Fibroblast of villous mesenchyme (primary cell): Measurements from ENCODE around the gene KCNG4. TPM values are rescaled to one million over a fixed set of nuclear protein-coding genes. Genes with fewer than 3 reads are reported as not detected.
"Not testable (repeated sequence)": the region's sequence is repeated elsewhere in the genome, so short reads cannot be mapped to it uniquely, and the experiment has no call there.

Experiments
- DNase-seq: peaks from one replicate; pipeline ENCODE4 v3.0.0-alpha.2; 2010; ENCODE audit warnings: low read depth
- H3K4me3 ChIP-seq: 2 replicates; pipeline ENCODE4 v1.5.1; 2011; ENCODE audit warnings: low read depth, mild to moderate bottlenecking, low read length
- CTCF ChIP-seq: IDR thresholded peaks from 2 replicates; pipeline ENCODE4 v1.5.1; 2012; ENCODE audit warnings: low read depth, mild to moderate bottlenecking, low read length; ENCODE audit not compliant: insufficient read depth
- total RNA-seq: library from RNA; depleted of rRNA; stranded (reverse); fragments of >200 nt; gene quantifications from 2 replicates; pipeline ENCODE4 v1.2.3, GENCODE V29; 2012

KCNG4 gene
- total RNA-seq, 1 donor, result not detected

- H3K4me3 ChIP-seq, result no peak overlapping the region
- TF ChIP-seq CTCF, result no peak
- no peak for DNase-seq
These were observed 15.3 kb downstream of the KCNG4 start for GRCh38 chr16:84224554-84224953.

GRCh38 chr16:84223456-84223855, 16.4 kb downstream of the KCNG4 start:
- TF ChIP-seq CTCF, result no peak
- H3K4me3 ChIP-seq, result no peak overlapping the region
- no peak for DNase-seq

GRCh38 chr16:84220851-84221250, 19.0 kb downstream of the KCNG4 start:
- TF ChIP-seq CTCF, result no peak
- peak; percentile 0 for DNase-seq
- H3K4me3 ChIP-seq, result no peak overlapping the region

- DNase-seq, result no peak
- H3K4me3 ChIP-seq, result no peak overlapping the region
- TF ChIP-seq CTCF, result no peak
These were observed 20.9 kb downstream of the KCNG4 start for GRCh38 chr16:84218956-84219355.

- no peak for TF ChIP-seq CTCF
- DNase-seq, result no peak
These were observed 21.5 kb downstream of the KCNG4 start for GRCh38 chr16:84218176-84218823.

GRCh38 chr16:84216144-84216543, 23.7 kb downstream of the KCNG4 start:
- not testable (repeated sequence) for DNase-seq, H3K4me3 ChIP-seq

More at GRCh38 chr16:84218176-84218823, 21.5 kb downstream of the KCNG4 start:
- H3K4me3 ChIP-seq, result no peak overlapping the region

GRCh38 chr16:84215531-84215930, 24.3 kb downstream of the KCNG4 start:
- no peak for TF ChIP-seq CTCF
- DNase-seq, result no peak
- H3K4me3 ChIP-seq, result no peak overlapping the region
